ENCODE results near the gene MAGIX.

Gene MAGIX

GRCh38 chrX:49160908-49161307 lies 1.6 kb upstream of the MAGIX start:
- no peak for DNase-seq (ENCODE audit: low read depth)
- no peak overlapping the region for H3K4me3 ChIP-seq (ENCODE audit: low read length)

DNA sequence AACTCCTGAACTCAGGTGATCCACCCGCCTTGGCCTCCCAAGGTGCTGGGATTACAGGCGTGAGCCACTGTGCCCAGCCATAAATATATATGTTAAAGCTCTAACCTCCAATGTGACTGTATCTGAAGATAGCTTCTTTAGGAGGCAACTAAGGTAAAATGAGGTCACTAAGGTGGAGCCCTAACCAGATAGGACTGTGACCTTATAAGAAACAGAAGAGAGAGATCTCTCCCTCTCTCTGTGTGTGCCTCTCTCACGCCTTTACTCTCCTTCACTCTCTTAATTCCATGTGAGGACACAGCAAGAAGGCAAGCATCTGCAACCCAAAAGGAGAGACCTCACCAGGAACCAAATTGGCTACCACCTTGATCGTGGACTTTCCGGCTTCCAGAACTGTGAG lies 926 bp upstream of the MAGIX start:
- TF ChIP-seq, protein P1, sequence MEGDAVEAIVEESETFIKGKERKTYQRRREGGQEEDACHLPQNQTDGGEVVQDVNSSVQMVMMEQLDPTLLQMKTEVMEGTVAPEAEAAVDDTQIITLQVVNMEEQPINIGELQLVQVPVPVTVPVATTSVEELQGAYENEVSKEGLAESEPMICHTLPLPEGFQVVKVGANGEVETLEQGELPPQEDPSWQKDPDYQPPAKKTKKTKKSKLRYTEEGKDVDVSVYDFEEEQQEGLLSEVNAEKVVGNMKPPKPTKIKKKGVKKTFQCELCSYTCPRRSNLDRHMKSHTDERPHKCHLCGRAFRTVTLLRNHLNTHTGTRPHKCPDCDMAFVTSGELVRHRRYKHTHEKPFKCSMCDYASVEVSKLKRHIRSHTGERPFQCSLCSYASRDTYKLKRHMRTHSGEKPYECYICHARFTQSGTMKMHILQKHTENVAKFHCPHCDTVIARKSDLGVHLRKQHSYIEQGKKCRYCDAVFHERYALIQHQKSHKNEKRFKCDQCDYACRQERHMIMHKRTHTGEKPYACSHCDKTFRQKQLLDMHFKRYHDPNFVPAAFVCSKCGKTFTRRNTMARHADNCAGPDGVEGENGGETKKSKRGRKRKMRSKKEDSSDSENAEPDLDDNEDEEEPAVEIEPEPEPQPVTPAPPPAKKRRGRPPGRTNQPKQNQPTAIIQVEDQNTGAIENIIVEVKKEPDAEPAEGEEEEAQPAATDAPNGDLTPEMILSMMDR (conservative IDR thresholded peaks at IDR 0.05; ENCODE audit: low read depth, low read length), result no peak
- no peak for DNase-seq (ENCODE audit: low read depth)
- H3K4me3 ChIP-seq (ENCODE audit: low read length), result no peak overlapping the region

More at GRCh38 chrX:49160908-49161307, 1.6 kb upstream of the MAGIX start:
- TF ChIP-seq, protein P1 (conservative IDR thresholded peaks at IDR 0.05; ENCODE audit: low read depth, low read length), result no peak

DNA sequence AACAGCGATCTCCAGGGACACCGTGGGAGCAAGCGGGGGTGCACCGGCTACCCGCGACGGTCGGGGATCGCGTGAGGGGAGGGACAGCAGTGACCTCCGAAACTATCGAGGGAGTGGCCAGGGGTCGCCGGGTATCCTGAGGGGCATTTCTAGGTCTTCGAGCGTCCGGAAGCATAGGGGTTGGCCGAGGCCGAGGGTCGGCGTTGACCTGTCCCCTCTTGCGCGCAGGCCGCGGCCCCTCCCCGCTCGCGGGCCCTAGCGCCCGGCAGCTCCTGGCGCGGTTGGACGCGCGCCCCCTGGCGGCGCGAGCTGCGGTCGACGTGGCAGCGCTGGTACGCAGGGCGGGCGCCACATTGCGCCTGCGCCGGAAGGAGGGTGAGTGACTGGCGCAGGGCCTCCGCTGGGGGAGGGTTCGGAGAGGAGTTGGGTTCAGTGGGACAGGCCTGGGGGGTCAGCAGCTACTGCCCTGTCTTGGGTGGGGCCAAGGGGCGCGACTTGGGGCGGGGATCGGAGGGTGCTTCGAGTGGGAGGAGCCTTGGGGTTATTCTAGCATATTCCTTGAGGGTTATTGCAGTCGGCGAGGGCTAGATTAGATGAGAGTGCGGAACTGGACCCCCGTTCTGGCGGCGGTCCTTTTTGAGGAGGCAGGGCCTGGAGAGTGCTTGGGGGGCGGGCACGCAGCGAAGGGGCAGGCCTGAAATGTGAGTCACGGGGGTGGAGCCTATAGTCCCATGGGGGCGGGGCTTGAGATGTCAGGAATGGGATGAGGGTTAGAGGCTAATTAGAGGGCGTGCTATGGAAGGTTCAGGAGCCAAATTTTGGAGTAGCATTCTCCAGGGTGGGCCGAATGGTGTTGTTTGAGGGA lies 1.2 kb downstream of the MAGIX start:
- TF ChIP-seq, protein P1 (conservative IDR thresholded peaks at IDR 0.05; ENCODE audit: low read depth, low read length), result peak; percentile 39
- no peak for DNase-seq (ENCODE audit: low read depth)
- peak overlapping the region; percentile 37 for H3K4me3 ChIP-seq (ENCODE audit: low read length)

- TF ChIP-seq, protein P1 (conservative IDR thresholded peaks at IDR 0.05; ENCODE audit: low read depth, low read length), result no peak
- H3K4me3 ChIP-seq (ENCODE audit: low read length), result no peak overlapping the region
- no peak for DNase-seq (ENCODE audit: low read depth)
These were observed 2.2 kb downstream of the MAGIX start for GRCh38 chrX:49164589-49165360.

DNA sequence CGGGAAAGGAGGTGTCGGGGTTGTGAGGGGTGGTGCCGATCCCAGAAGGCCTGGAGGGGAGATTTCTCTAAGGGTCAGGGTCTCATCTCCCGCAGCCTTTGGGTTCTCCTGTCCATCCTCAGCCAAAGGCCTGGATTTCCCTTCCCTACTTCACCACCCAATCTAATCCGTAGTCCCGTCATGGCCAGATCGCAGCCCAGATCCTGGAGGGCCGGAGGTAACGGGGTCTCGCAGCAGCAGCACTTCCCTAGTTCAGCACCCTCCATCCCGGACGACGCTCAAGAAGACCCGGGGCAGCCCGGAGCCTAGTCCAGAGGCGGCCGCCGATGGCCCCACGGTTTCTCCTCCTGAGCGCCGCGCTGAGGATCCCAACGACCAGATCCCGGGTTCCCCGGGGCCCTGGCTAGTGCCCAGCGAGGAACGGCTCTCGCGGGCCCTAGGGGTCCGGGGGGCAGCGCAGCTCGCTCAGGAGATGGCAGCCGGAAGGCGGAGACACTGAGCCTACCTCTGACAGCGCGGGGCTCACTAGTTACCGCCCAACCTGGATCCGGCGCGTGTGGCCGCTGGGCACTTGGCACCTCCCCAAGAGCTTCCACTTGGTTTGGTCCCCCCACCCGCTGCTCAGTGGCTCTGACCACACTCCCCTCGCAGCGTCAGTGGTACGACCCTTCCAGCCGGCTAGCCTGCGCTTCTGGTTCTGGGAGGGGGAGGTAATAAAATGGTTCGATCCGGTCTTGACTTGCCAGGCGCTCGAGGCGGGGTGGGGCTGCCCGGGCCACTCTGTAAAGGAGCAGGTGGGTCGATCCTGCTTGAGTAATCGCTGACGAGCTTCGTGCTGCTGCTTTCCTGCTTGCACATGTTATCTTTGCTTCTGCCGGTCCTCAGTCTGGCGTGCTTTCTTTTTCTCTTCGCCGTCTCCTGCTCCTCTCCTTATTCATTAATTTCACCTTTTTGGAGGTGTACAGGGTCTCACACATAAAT lies 3.6 kb downstream of the MAGIX start:
- H3K4me3 ChIP-seq (ENCODE audit: low read length), result peak overlapping the region; percentile 25
- TF ChIP-seq, protein P1 (conservative IDR thresholded peaks at IDR 0.05; ENCODE audit: low read depth, low read length), result peak; percentile 32
- no peak for DNase-seq (ENCODE audit: low read depth)

GRCh38 chrX:49166914-49167739 lies 4.6 kb downstream of the MAGIX start:
- TF ChIP-seq, protein P1 (conservative IDR thresholded peaks at IDR 0.05; ENCODE audit: low read depth, low read length), result no peak

More at GRCh38 chrX:49166914-49167739, 4.6 kb downstream of the MAGIX start:
- no peak for DNase-seq (ENCODE audit: low read depth)
- H3K4me3 ChIP-seq (ENCODE audit: low read length), result peak overlapping the region; percentile 30

All from retinal pigment epithelial cell (primary cell).